NK-92 (cell line): Measurements from ENCODE around the gene SLC10A3.

ENCODE experiments used
- DNase-seq: peaks from one replicate; lab custom pipeline; 2025; ENCODE audit not compliant: unreplicated experiment; lab: John Stamatoyannopoulos, UW

SLC10A3 gene

GRCh38 chrX:154441984-154442707, 48.3 kb downstream of the SLC10A3 start:
- DNase-seq, result no peak

GRCh38 chrX:154441564-154441963, 48.9 kb downstream of the SLC10A3 start:
- DNase-seq, result no peak

DNA sequence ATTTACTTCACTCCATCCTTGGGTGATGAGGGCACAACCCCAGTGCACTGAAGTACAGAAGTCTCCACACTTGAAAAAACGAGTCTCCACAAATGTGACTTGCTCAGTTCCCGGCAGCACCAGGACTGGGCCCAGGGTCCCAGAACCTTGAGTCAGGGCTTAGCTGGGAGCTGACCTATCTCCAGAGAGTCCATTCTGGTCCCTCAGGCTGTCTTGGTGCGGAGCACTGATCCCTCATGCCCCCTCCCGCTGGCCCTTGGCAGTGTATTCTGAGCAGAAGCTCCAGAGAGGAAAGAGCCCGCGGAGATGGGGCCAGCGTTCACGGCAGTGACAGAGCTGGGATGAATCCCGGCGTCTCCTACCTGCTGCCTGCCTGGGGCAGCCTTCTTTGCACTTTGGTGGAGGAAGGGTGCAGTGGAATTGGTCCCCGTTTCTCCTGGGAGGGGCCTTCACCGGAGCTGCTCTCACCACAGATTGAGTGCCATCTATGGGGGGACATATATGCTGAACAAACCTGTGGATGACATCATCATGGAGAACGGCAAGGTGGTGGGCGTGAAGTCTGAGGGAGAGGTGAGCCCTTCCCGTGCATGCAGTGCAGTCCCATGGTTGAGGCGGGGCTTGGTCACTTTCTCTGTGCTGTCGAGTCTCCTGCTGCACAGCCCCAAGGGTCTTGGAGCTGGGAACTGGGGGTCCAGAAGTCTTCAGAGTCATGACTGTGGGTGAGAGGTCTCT, 49.6 kb downstream of the SLC10A3 start:
- no peak for DNase-seq

DNA sequence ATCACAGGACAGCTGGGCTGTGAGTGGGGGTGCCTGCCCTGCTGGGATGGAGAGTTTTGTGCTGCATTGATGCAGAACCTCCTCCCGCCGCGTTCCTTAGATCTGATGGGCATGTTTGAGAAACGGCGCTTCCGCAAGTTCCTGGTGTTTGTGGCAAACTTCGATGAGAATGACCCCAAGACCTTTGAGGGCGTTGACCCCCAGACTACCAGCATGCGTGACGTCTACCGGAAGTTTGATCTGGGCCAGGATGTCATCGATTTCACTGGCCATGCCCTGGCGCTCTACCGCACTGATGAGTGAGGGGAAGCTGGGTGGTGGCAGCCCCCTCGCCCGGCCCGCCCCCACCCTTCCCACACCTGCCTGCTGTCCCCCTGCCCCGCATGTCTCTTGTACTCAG, 50.6 kb downstream of the SLC10A3 start:
- DNase-seq, result no peak

- DNase-seq, result no peak
These were observed 52.2 kb downstream of the SLC10A3 start for GRCh38 chrX:154437971-154438893.
